ENCODE data around the gene TTC7B. TPM values are rescaled to one million over a fixed set of nuclear protein-coding genes. Genes with fewer than 3 reads are reported as not detected.

The TTC7B gene
- total and polyA plus RNA-seq, 2 donors (not counting 1 experiment from before 2014, with no cell fraction given), result 18.8 to 37.5 TPM

DNA sequence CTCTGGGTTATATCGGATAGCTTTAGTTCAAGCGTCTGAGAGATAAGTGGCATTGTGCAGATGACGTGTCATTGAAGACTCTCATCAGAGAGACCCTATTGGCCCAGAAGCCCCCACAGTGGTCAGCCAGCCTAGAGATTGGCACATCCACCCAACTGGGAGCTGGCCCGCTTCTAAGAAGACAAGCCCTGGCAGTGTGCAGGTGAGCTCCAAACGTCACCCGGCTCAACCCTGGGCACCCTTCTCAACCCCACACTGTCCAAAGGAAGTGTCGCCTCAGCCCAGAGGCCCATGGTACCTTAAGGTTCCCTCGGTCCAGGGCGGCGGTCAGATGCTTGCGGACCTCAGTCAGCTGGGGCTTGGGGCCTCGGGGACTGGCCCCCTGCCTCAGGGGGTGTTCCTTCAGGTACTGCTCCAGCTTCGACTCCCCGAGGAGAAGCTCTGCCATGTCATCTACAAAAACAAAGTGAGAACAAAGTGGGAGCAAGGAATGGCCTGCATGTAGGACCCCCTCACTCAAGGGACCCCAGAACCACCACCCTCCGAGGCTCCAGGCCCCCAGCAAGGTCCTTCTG lies 30.3 kb downstream of the TTC7B start:
- H3K9ac ChIP-seq (ENCODE audit: insufficient read depth, low read length), result no peak overlapping the region

DNA sequence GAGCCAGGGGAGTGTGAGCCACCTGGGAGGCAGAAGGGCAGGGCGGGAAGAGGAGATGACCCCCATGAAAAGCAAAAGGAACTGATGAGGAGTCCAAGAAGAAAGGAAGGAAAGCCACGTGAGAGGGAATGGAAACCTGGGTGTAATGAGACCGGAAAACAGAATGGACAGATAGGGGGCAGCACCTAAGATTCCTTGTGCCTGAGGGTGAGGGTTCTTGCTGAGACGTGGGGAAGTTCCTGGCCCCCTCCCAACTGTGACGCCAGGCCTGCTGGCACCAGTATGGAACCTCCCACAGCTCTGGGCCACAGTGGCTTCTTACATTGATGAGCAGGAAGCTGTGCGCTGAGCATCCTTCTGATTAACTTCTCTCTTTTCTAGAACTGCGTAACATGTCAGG lies 30.8 kb downstream of the TTC7B start:
- Histone ChIP-seq H2AFZ (ENCODE audit: low read length) (no peak overlapping the region), H4K20me1 (ENCODE audit: control insufficient read depth, extremely low read depth, insufficient read depth, low read length) (no peaks in the 10 kb centered on the region), H3K4me3 (replicated peaks in 1 of 4; ENCODE audit: control extremely low read depth in 1 of 4, insufficient read depth in 1 of 4, low read depth in 3 of 4, low read length in 4 of 4) (no peak overlapping the region), H3K27ac (ENCODE audit: insufficient read depth, low read length) (no peak overlapping the region), H3K4me2 (ENCODE audit: extremely low read depth, insufficient read depth, low read length) (no peak overlapping the region), H3K9me3 (ENCODE audit: control insufficient read depth, insufficient read depth, low read depth, low read length) (no peaks in the 10 kb centered on the region), H3K4me1 (ENCODE audit: control insufficient read depth, extremely low read depth, insufficient read depth, low read length) (no peaks in the 10 kb centered on the region), H3K79me2 (ENCODE audit: control insufficient read depth, insufficient read depth, low read length) (no peaks in the 10 kb centered on the region), H3K36me3 (ENCODE audit: control insufficient read depth, insufficient read depth, low read length) (peaks cover 2% of the 10 kb centered on the region), H3K9ac (ENCODE audit: insufficient read depth, low read length) (no peak overlapping the region), H3K27me3 (ENCODE audit: control insufficient read depth, insufficient read depth, low read length) (no peaks in the 10 kb centered on the region)
- DNase-seq (ENCODE audit: low read depth in 2 of 2), result peak; percentile 25 to 27
- TF ChIP-seq, protein P1, sequence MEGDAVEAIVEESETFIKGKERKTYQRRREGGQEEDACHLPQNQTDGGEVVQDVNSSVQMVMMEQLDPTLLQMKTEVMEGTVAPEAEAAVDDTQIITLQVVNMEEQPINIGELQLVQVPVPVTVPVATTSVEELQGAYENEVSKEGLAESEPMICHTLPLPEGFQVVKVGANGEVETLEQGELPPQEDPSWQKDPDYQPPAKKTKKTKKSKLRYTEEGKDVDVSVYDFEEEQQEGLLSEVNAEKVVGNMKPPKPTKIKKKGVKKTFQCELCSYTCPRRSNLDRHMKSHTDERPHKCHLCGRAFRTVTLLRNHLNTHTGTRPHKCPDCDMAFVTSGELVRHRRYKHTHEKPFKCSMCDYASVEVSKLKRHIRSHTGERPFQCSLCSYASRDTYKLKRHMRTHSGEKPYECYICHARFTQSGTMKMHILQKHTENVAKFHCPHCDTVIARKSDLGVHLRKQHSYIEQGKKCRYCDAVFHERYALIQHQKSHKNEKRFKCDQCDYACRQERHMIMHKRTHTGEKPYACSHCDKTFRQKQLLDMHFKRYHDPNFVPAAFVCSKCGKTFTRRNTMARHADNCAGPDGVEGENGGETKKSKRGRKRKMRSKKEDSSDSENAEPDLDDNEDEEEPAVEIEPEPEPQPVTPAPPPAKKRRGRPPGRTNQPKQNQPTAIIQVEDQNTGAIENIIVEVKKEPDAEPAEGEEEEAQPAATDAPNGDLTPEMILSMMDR (conservative IDR thresholded peaks at IDR 0.05 in 1 of 2, IDR thresholded peaks at IDR 0.05 in 1 of 2; ENCODE audit: low read depth in 1 of 2, low read length in 2 of 2), result peak in 1 of 2 donors; percentile 10
- TF ChIP-seq EZH2 (IDR thresholded peaks at IDR 0.05; ENCODE audit: low read length, missing control alignments), result no peak

More for the DNA sequence above, 30.3 kb downstream of the TTC7B start:
- no peak overlapping the region for H3K4me3 ChIP-seq (replicated peaks in 1 of 4; ENCODE audit: control extremely low read depth in 1 of 4, insufficient read depth in 1 of 4, low read depth in 3 of 4, low read length in 4 of 4)
- H3K36me3 ChIP-seq (ENCODE audit: control insufficient read depth, insufficient read depth, low read length), result peaks cover 2% of the 10 kb centered on the region
- TF ChIP-seq EZH2 (IDR thresholded peaks at IDR 0.05; ENCODE audit: low read length, missing control alignments), result no peak
- TF ChIP-seq, protein P1 (conservative IDR thresholded peaks at IDR 0.05 in 1 of 2, IDR thresholded peaks at IDR 0.05 in 1 of 2; ENCODE audit: low read depth in 1 of 2, low read length in 2 of 2), result no peak
- no peaks in the 10 kb centered on the region for H3K4me1 ChIP-seq (ENCODE audit: control insufficient read depth, extremely low read depth, insufficient read depth, low read length)
- no peak overlapping the region for H2AFZ ChIP-seq (ENCODE audit: low read length)
- H3K79me2 ChIP-seq (ENCODE audit: control insufficient read depth, insufficient read depth, low read length), result no peaks in the 10 kb centered on the region
- DNase-seq (ENCODE audit: low read depth in 2 of 2), result no peak
- H3K4me2 ChIP-seq (ENCODE audit: extremely low read depth, insufficient read depth, low read length), result no peak overlapping the region
- no peak overlapping the region for H3K27ac ChIP-seq (ENCODE audit: insufficient read depth, low read length)
- no peaks in the 10 kb centered on the region for H3K27me3 ChIP-seq (ENCODE audit: control insufficient read depth, insufficient read depth, low read length)
- H4K20me1 ChIP-seq (ENCODE audit: control insufficient read depth, extremely low read depth, insufficient read depth, low read length), result no peaks in the 10 kb centered on the region
- H3K9me3 ChIP-seq (ENCODE audit: control insufficient read depth, insufficient read depth, low read depth, low read length), result no peaks in the 10 kb centered on the region

DNA sequence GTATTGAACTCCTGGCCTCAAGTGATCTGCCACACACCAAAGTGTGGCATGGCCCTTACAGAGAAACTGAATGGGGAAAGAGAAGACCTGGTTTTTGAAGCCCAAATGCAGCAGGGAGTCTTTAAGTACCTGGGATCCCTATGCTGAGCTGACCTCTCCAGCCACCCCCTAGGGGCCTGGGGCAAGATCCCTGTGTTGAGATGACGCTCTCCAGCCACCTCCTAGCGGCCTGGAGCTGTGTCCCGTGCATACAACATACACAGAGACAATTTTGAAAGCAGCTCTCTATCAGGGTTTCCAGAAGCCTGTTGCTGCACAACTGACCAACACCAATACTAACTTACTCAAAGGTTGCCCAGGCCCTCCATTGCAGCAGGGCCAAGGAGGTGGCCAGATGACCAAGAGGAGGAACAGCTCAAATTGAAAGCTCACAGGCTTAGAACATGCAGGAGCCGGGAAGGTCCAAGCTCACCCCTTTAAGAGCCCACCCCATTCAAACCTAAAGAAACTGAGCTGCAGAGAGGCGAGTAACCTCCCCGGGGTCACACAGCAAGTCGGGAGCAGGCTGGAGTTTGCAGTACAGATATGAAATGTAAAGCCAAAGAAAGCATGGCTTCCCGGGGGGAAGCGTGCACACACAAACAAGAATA lies 31.5 kb downstream of the TTC7B start:
- Histone ChIP-seq H3K27me3 (ENCODE audit: control insufficient read depth, insufficient read depth, low read length) (no peaks in the 10 kb centered on the region), H2AFZ (ENCODE audit: low read length) (no peak overlapping the region), H3K27ac (ENCODE audit: insufficient read depth, low read length) (no peak overlapping the region), H3K36me3 (ENCODE audit: control insufficient read depth, insufficient read depth, low read length) (peaks cover 2% of the 10 kb centered on the region), H3K4me3 (replicated peaks in 1 of 4; ENCODE audit: control extremely low read depth in 1 of 4, insufficient read depth in 1 of 4, low read depth in 3 of 4, low read length in 4 of 4) (no peak overlapping the region), H3K9ac (ENCODE audit: insufficient read depth, low read length) (no peak overlapping the region), H3K4me2 (ENCODE audit: extremely low read depth, insufficient read depth, low read length) (no peak overlapping the region), H3K9me3 (ENCODE audit: control insufficient read depth, insufficient read depth, low read depth, low read length) (no peaks in the 10 kb centered on the region), H3K79me2 (ENCODE audit: control insufficient read depth, insufficient read depth, low read length) (no peaks in the 10 kb centered on the region), H4K20me1 (ENCODE audit: control insufficient read depth, extremely low read depth, insufficient read depth, low read length) (no peaks in the 10 kb centered on the region), H3K4me1 (ENCODE audit: control insufficient read depth, extremely low read depth, insufficient read depth, low read length) (no peaks in the 10 kb centered on the region)
- no peak for DNase-seq (ENCODE audit: low read depth in 2 of 2)
- TF ChIP-seq, protein P1 (conservative IDR thresholded peaks at IDR 0.05 in 1 of 2, IDR thresholded peaks at IDR 0.05 in 1 of 2; ENCODE audit: low read depth in 1 of 2, low read length in 2 of 2), result no peak
- no peak for TF ChIP-seq EZH2 (IDR thresholded peaks at IDR 0.05; ENCODE audit: low read length, missing control alignments)

Measured in fibroblast of lung (primary cell).